Lower lobe of right lung (tissue), 2 donors: Measurements from ENCODE around the gene CTU2. TPM values are rescaled to one million over a fixed set of nuclear protein-coding genes. Genes with fewer than 3 reads are reported as not detected.
A peak's percentile ranks its signal among the peaks of the same experiment; 100 is the strongest.

ENCODE experiments used
- ATAC-seq, 2 donors: fragments of 200-7000 bp; cut with Tn5 transposase; one replicate each; pipeline ENCODE4 v1.9.1; 2020 to 2022; ENCODE audit warnings: mild to moderate bottlenecking in 2 of 2, moderate library complexity in 2 of 2
- DNase-seq: peaks from one replicate; pipeline ENCODE4 v3.0.0-alpha.2; 2020
- H3K27ac ChIP-seq: fragments of 200-600 bp; one replicate; pipeline ENCODE4 v1.8.0; 2022
- H3K27me3 ChIP-seq: fragments of 200-600 bp; one replicate; pipeline ENCODE4 v1.8.0; 2022; ENCODE audit warnings: low read depth
- H3K36me3 ChIP-seq: fragments of 200-600 bp; one replicate; pipeline ENCODE4 v1.8.0; 2022; ENCODE audit warnings: mild to moderate bottlenecking
- H3K4me1 ChIP-seq: fragments of 200-600 bp; one replicate; pipeline ENCODE4 v1.8.0; 2022
- H3K4me3 ChIP-seq: fragments of 200-600 bp; one replicate; pipeline ENCODE4 v1.8.0; 2022; ENCODE audit warnings: mild to moderate bottlenecking
- H3K9me3 ChIP-seq: fragments of 200-600 bp; one replicate; pipeline ENCODE4 v1.8.0; 2022
- intact Hi-C: fragments of 100-400 bp; cut with DNase I; formaldehyde crosslinking; loops from one replicate; pipeline ENCODE4 v1.11.0; 2022
- total RNA-seq: library from RNA; stranded (reverse); fragmentation: NEBNext Ultra II Directional; extraction: Animal tissue kit (Norgen Biotek cat#: 25700); gene quantifications from one replicate; pipeline ENCODE4 v1.2.1, GENCODE V29; 2021
- TF ChIP-seq, protein P1 (sequence below): fragments of 200-600 bp; IDR thresholded peaks from one replicate; pipeline ENCODE4 v1.8.0; 2022; ENCODE audit warnings: antibody characterized with exemption, mild to moderate bottlenecking
- donor health status: DM: no; HTN: yes; CAD: no; lungs with severe emphysema.

The CTU2 gene
- total RNA-seq, 1 donor from 2014 or later, result 14.5 TPM

- Histone ChIP-seq H3K4me1 (peaks cover 46% of the 10 kb centered on the region), H3K27ac (no peak overlapping the region), H3K36me3 (peaks cover 52% of the 10 kb centered on the region), H3K9me3 (no peaks in the 10 kb centered on the region), H3K4me3 (no peak overlapping the region), H3K27me3 (peaks cover 7% of the 10 kb centered on the region)
- no peak for ATAC-seq
- TF ChIP-seq, protein P1, sequence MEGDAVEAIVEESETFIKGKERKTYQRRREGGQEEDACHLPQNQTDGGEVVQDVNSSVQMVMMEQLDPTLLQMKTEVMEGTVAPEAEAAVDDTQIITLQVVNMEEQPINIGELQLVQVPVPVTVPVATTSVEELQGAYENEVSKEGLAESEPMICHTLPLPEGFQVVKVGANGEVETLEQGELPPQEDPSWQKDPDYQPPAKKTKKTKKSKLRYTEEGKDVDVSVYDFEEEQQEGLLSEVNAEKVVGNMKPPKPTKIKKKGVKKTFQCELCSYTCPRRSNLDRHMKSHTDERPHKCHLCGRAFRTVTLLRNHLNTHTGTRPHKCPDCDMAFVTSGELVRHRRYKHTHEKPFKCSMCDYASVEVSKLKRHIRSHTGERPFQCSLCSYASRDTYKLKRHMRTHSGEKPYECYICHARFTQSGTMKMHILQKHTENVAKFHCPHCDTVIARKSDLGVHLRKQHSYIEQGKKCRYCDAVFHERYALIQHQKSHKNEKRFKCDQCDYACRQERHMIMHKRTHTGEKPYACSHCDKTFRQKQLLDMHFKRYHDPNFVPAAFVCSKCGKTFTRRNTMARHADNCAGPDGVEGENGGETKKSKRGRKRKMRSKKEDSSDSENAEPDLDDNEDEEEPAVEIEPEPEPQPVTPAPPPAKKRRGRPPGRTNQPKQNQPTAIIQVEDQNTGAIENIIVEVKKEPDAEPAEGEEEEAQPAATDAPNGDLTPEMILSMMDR, result no peak
- intact Hi-C loops, result no loop called here
- DNase-seq, result no peak
These were observed 9.9 kb upstream of the CTU2 start for GRCh38 chr16:88696441-88696840.

- TF ChIP-seq, protein P1, result no peak
- Histone ChIP-seq H3K4me1 (peaks cover 46% of the 10 kb centered on the region), H3K9me3 (no peaks in the 10 kb centered on the region), H3K36me3 (peaks cover 52% of the 10 kb centered on the region), H3K27ac (peak overlapping the region; percentile 24), H3K27me3 (no peaks in the 10 kb centered on the region), H3K4me3 (no peak overlapping the region)
- intact Hi-C loops, result no loop called here
- DNase-seq (no peak), ATAC-seq (no peak)
These were observed 9.0 kb upstream of the CTU2 start for GRCh38 chr16:88697116-88697830.

- intact Hi-C loops, result no loop called here
- no peak overlapping the region for H3K27ac ChIP-seq
- H3K9me3 ChIP-seq, result no peaks in the 10 kb centered on the region
- H3K27me3 ChIP-seq, result no peaks in the 10 kb centered on the region
- peaks cover 57% of the 10 kb centered on the region for H3K36me3 ChIP-seq
- DNase-seq (no peak), ATAC-seq (no peak)
- peaks cover 46% of the 10 kb centered on the region for H3K4me1 ChIP-seq
- TF ChIP-seq, protein P1, result peak; percentile 23
- no peak overlapping the region for H3K4me3 ChIP-seq
These were observed 8.3 kb upstream of the CTU2 start for GRCh38 chr16:88697831-88698615.

- Histone ChIP-seq H3K27ac (peak overlapping the region; percentile 89), H3K4me1 (peaks cover 52% of the 10 kb centered on the region), H3K9me3 (no peaks in the 10 kb centered on the region), H3K27me3 (no peaks in the 10 kb centered on the region), H3K4me3 (no peak overlapping the region), H3K36me3 (peaks cover 57% of the 10 kb centered on the region)
- intact Hi-C loops, result no loop called here
- DNase-seq (no peak), ATAC-seq (no peak)
- TF ChIP-seq, protein P1, result no peak
These were observed 7.7 kb upstream of the CTU2 start for GRCh38 chr16:88698646-88699045.

DNA sequence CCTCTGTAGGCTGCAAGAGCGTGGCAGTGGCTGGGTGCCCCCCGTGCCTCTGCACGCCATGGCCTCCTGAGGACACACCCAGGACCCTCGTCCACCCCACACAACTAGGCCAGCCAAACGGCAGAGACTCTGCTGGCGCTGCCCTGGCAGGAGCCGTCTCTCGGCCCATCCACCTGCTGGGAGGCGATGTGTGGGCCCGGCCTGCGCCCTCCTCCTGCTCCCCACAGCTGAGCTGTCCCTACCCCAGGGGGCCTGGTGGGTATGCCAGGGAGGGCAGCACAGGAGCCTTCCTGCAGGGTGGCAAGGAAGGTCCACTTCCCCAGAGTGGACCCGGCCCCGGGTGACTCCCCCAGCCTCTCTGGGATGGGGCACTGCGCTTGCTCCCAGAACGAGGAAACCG, 7.1 kb upstream of the CTU2 start:
- DNase-seq, result no peak
- intact Hi-C loops, result no loop called here
- H3K27ac ChIP-seq, result peak overlapping the region; percentile 89
- peaks cover 57% of the 10 kb centered on the region for H3K36me3 ChIP-seq
- no peaks in the 10 kb centered on the region for H3K9me3 ChIP-seq
- ATAC-seq, result no peak
- no peaks in the 10 kb centered on the region for H3K27me3 ChIP-seq
- TF ChIP-seq, protein P1, result no peak
- H3K4me3 ChIP-seq, result no peak overlapping the region
- peaks cover 58% of the 10 kb centered on the region for H3K4me1 ChIP-seq
